HCT116 (cell line): Measurements from ENCODE around the gene CCDC87. TPM values are rescaled to one million over a fixed set of nuclear protein-coding genes. Genes with fewer than 3 reads are reported as not detected.

Source experiments
- ATAC-seq: fragments of 200-7000 bp; cut with Tn5 transposase; 2 replicates; pipeline ENCODE4 v1.9.1; 2020; ENCODE audit warnings: mild to moderate bottlenecking, moderate library complexity
- BruUV-seq: library from RNA; stranded (reverse); fragments of 400-500 nt; replicated peaks from 2 replicates; lab custom pipeline; 2021; lab: Mats Ljungman, UMichigan
- CTCF ChIA-PET: fragments of 300-600 bp; sonication (Branson Sonifier 250); formaldehyde crosslinking; loops from one replicate; lab custom pipeline; 2021; ENCODE audit warnings: antibody characterized with exemption; lab: Charles Lee
- POLR2A ChIA-PET: fragments of 300-600, 350-600 bp; sonication (Branson Sonifier 250); formaldehyde crosslinking; loops from one replicate; lab custom pipeline; 2021; ENCODE audit warnings: antibody characterized with exemption; lab: Charles Lee
- RAD21 ChIA-PET, 2 experiments: fragments of 300-600 bp; sonication (Branson Sonifier 250); formaldehyde crosslinking; loops; one replicate each; lab custom pipeline; 2023; ENCODE audit warnings: low total read pairs in 2 of 2; ENCODE audit not compliant: uncharacterized antibody in 2 of 2, unreplicated experiment in 2 of 2, low non-redundant PET in 1 of 2; lab: Charles Lee
- DNase-seq: peaks from one replicate; pipeline ENCODE4 v3.0.0-alpha.2; 2010; ENCODE audit warnings: low read depth, low spot score
- H2AFZ ChIP-seq: fragments of 200-600 bp; shearing (Covaris generic), sonication (generic); 2 replicates; pipeline ENCODE4 v1.6.1; 2017; ENCODE audit warnings: low read depth, mixed run types, mixed read lengths, antibody characterized with exemption, low read length; ENCODE audit not compliant: poor library complexity, severe bottlenecking
- H3K27ac ChIP-seq: 2 replicates; pipeline ENCODE4 v1.5.1; 2012; ENCODE audit warnings: low read depth, low read length
- H3K27me3 ChIP-seq: fragments of 200-600 bp; sonication (generic); 2 replicates; pipeline ENCODE4 v1.6.1; 2016; ENCODE audit warnings: mixed run types, low read length, mixed read lengths; ENCODE audit not compliant: insufficient read depth
- H3K36me3 ChIP-seq, 2 experiments: fragments of 200-500 bp in 1 of 2; fragments of 200-600 bp in 1 of 2; sonication (Bioruptor generic) in 1 of 2; sonication (generic) in 1 of 2; 2 replicates each; pipeline versions ENCODE4 v1.5.1 to v1.6.1; 2014 to 2016; ENCODE audit warnings: low read length in 2 of 2, inconsistent platforms in 1 of 2, mixed read lengths in 1 of 2, mixed run types in 1 of 2; ENCODE audit not compliant: insufficient read depth in 2 of 2, control insufficient read depth in 1 of 2
- H3K4me1 ChIP-seq, 2 experiments: fragments of 200-600 bp in 1 of 2; sonication (generic) in 1 of 2; 2 replicates each; pipeline versions ENCODE4 v1.5.1 to v1.6.1; 2012 to 2017; ENCODE audit warnings: low read length in 2 of 2, inconsistent platforms in 1 of 2, mild to moderate bottlenecking in 1 of 2, mixed read lengths in 1 of 2, mixed run types in 1 of 2, moderate library complexity in 1 of 2; ENCODE audit not compliant: insufficient read depth in 2 of 2, control insufficient read depth in 1 of 2
- H3K4me2 ChIP-seq: fragments of 200-600 bp; sonication (generic); 2 replicates; pipeline ENCODE4 v1.6.1; 2017; ENCODE audit warnings: mixed run types, low read length, mixed read lengths
- H3K4me3 ChIP-seq, 2 experiments: fragments of 200-600 bp in 1 of 2; sonication (generic) in 1 of 2; replicated peaks in 1 of 2; 2 replicates each; pipeline ENCODE4 v1.5.1; 2011 to 2016; ENCODE audit warnings: low read length in 2 of 2, control low read depth in 1 of 2, low read depth in 1 of 2, mild to moderate bottlenecking in 1 of 2, mixed read lengths in 1 of 2, mixed run types in 1 of 2
- H3K79me2 ChIP-seq: fragments of 200-600 bp; sonication (generic); 2 replicates; pipeline ENCODE4 v1.6.1; 2017; ENCODE audit warnings: mild to moderate bottlenecking, mixed run types, low read length, moderate library complexity, mixed read lengths; ENCODE audit not compliant: insufficient read depth
- H3K9ac ChIP-seq: fragments of 200-600 bp; sonication (generic); 2 replicates; pipeline ENCODE4 v1.6.1; 2016; ENCODE audit warnings: low read length, mixed read lengths
- H3K9me2 ChIP-seq: fragments of 200-600 bp; sonication (generic), shearing (Covaris generic); 2 replicates; pipeline ENCODE4 v1.6.1; 2017; ENCODE audit warnings: mixed run types, mild to moderate bottlenecking, moderate library complexity; ENCODE audit not compliant: insufficient read depth
- H3K9me3 ChIP-seq, 2 experiments: fragments of 200-500 bp in 1 of 2; fragments of 200-600 bp in 1 of 2; sonication (Bioruptor generic) in 1 of 2; sonication (generic) in 1 of 2; 2 replicates each; pipeline ENCODE4 v1.6.1; 2014 to 2017; ENCODE audit warnings: low read length in 2 of 2, mixed read lengths in 2 of 2, inconsistent platforms in 1 of 2, low read depth in 1 of 2, mild to moderate bottlenecking in 1 of 2, mixed run types in 1 of 2, moderate library complexity in 1 of 2; ENCODE audit not compliant: control insufficient read depth in 1 of 2, insufficient read depth in 1 of 2
- H4K20me1 ChIP-seq: fragments of 200-600 bp; sonication (generic), shearing (Covaris generic); 2 replicates; pipeline ENCODE4 v1.6.1; 2017; ENCODE audit warnings: mixed run types, mild to moderate bottlenecking, moderate library complexity; ENCODE audit not compliant: insufficient read depth
- ATF3 ChIP-seq: IDR thresholded peaks from 2 replicates; pipeline ENCODE4 v1.6.1; 2012
- CBX3 ChIP-seq: IDR thresholded peaks from 2 replicates; pipeline ENCODE4 v1.6.1; 2012; ENCODE audit warnings: low read depth
- CEBPB ChIP-seq: IDR thresholded peaks from 2 replicates; pipeline ENCODE4 v1.6.1; 2012; ENCODE audit warnings: low read depth
- EGR1 ChIP-seq: IDR thresholded peaks from 2 replicates; pipeline ENCODE4 v1.6.1; 2012; ENCODE audit warnings: low read depth
- ELF1 ChIP-seq: IDR thresholded peaks from 2 replicates; pipeline ENCODE4 v1.6.1; 2012; ENCODE audit warnings: low read depth, borderline replicate concordance
- EZH2 ChIP-seq: fragments of 200-600 bp; sonication (generic); IDR thresholded peaks from 2 replicates; pipeline ENCODE4 v1.6.1; 2017; ENCODE audit warnings: antibody characterized with exemption, mixed run types
- EZH2phosphoT487 ChIP-seq: fragments of 200-600 bp; IDR thresholded peaks from 2 replicates; pipeline ENCODE4 v1.6.1; 2018; ENCODE audit warnings: antibody characterized with exemption, borderline replicate concordance
- FOSL1 ChIP-seq: IDR thresholded peaks from 2 replicates; pipeline ENCODE4 v1.6.1; 2012; ENCODE audit warnings: low read depth
- JUND ChIP-seq: IDR thresholded peaks from 2 replicates; pipeline ENCODE4 v1.6.1; 2012
- MAX ChIP-seq: IDR thresholded peaks from 2 replicates; pipeline ENCODE4 v1.6.1; 2012
- POLR2A ChIP-seq: IDR thresholded peaks from 2 replicates; pipeline ENCODE4 v1.7.0; 2011; ENCODE audit warnings: borderline replicate concordance; ENCODE audit not compliant: insufficient read depth, insufficient read length; ENCODE audit errors: extremely low read depth
- POLR2AphosphoS5 ChIP-seq: IDR thresholded peaks from 2 replicates; pipeline ENCODE4 v1.6.1; 2011; ENCODE audit warnings: mild to moderate bottlenecking, low read depth, low read length, moderate library complexity
- REST ChIP-seq: IDR thresholded peaks from 2 replicates; pipeline ENCODE4 v1.6.1; 2012; ENCODE audit warnings: low read depth
- SIN3A ChIP-seq: IDR thresholded peaks from 2 replicates; pipeline ENCODE4 v1.6.1; 2012; ENCODE audit warnings: low read depth
- SP1 ChIP-seq: IDR thresholded peaks from 2 replicates; pipeline ENCODE4 v1.6.1; 2012; ENCODE audit warnings: low read depth
- SRF ChIP-seq: IDR thresholded peaks from 2 replicates; pipeline ENCODE4 v1.6.1; 2012; ENCODE audit warnings: low read depth
- YY1 ChIP-seq: IDR thresholded peaks from 2 replicates; pipeline ENCODE4 v1.6.1; 2011; ENCODE audit warnings: low read length, low read depth, moderate library complexity, mild to moderate bottlenecking; ENCODE audit not compliant: insufficient replicate concordance; ENCODE audit errors: extremely low read depth
- ZBTB33 ChIP-seq: IDR thresholded peaks from 2 replicates; pipeline ENCODE4 v1.6.1; 2011; ENCODE audit warnings: mild to moderate bottlenecking, low read length, moderate library complexity; ENCODE audit not compliant: insufficient replicate concordance; ENCODE audit errors: extremely low read depth
- ZFX ChIP-seq: fragments of 450-650 bp; IDR thresholded peaks from 2 replicates; pipeline ENCODE4 v1.6.1; 2017
- ZNF274 ChIP-seq: fragments of 200-500 bp; sonication (Bioruptor generic); IDR thresholded peaks from 2 replicates; pipeline ENCODE4 v1.6.1; 2014; ENCODE audit warnings: mild to moderate bottlenecking, low read depth, low read length, inconsistent platforms
- intact Hi-C: fragments of 100-400 bp; cut with micrococcal nuclease; formaldehyde crosslinking; loops from 2 replicates; pipeline ENCODE4 v1.10.0; 2022
- total RNA-seq: library from RNA; stranded (reverse); gene quantifications from one replicate; pipeline ENCODE4 v1.2.1, GENCODE V29; 2021; ENCODE audit not compliant: unreplicated experiment

Gene CCDC87
- total RNA-seq, 1 experiment from 2014 or later, result 0.39 TPM

GRCh38 chr11:66626926-66627325 lies 34.1 kb upstream of the CCDC87 start:
- H3K4me1 ChIP-seq, result no peaks in the 10 kb centered on the region
- ChIA-PET RAD21 (no interaction called here), CTCF (no interaction called here)
- no peak for DNase-seq
- H3K36me3 ChIP-seq, result peaks cover 65 to 89% of the 10 kb centered on the region in 2 experiments
- ATAC-seq, result no peak
- H2AFZ ChIP-seq, result no peak overlapping the region
- no peak overlapping the region for H3K4me3 ChIP-seq
- peaks cover 41% of the 10 kb centered on the region; the same call in 1 of the 2 replicates for H4K20me1 ChIP-seq
- H3K4me2 ChIP-seq, result no peak overlapping the region
- H3K27me3 ChIP-seq, result no peaks in the 10 kb centered on the region
- intact Hi-C loops, result no loop called here
- no peak overlapping the region for H3K27ac ChIP-seq
- BruUV-seq, result no TSS peak
- TF ChIP-seq POLR2A (no peak), SIN3A (no peak), ZBTB33 (no peak), EZH2 (no peak), ELF1 (no peak), FOSL1 (no peak), ZNF274 (no peak), SRF (no peak), MAX (no peak), CBX3 (no peak), SP1 (no peak), CEBPB (no peak), EGR1 (no peak), JUND (no peak), EZH2phosphoT487 (no peak), YY1 (no peak), REST (no peak), ATF3 (no peak), ZFX (no peak), POLR2AphosphoS5 (no peak)
- TF ChIP-seq, all 23 proteins: peak for 0
- Histone ChIP-seq H3K9me3 (no peaks in the 10 kb centered on the region), H3K9ac (no peak overlapping the region), H3K79me2 (peaks cover 100% of the 10 kb centered on the region), H3K9me2 (no peaks in the 10 kb centered on the region)
- POLR2A ChIA-PET, result interaction anchor here (1.6 kb wide), 1 partner anchor 10 kb away, joined by 7 read pairs; the partner anchor contains the start of gene RBM14
